ENCODE results near the gene GAPDHS. TPM values are rescaled to one million over a fixed set of nuclear protein-coding genes. Genes with fewer than 3 reads are reported as not detected.

GAPDHS gene
- total RNA-seq (not detected in 2 replicates), polyA plus RNA-seq (not detected in 2 replicates)

DNA sequence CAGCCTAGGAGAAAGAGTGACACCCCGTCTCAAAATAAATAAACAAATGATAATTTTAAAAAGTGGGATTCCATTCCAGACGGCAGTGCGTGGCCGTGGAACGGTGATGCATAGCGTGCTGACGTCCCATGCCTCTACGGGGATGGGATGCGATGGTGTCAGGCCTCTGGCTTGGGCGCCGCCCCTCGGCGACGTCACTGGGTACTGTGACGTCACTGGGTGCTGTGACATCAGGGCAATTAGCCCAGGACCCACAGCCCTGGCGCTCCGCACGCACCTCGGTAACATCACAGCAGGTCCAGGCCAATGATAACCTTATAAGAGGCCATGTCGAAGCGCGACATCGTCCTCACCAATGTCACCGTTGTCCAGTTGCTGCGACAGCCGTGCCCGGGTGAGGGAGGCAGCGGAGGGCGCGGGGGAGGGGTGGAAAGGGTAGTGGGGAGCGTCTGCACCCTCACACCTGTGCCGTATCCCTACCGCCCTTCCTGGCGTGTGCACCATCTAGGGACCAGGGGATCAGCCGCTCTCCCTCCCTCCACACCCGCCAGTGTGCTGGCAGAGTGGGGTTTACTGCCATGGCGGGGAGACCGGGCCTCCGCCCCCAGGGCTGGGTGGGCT lies at the start of gene GAPDHS:
Gene GAPDHS, plus strand, starts transcription at position 256 of the 621 bp plus-strand sequence. Its CDS starts 72 bp downstream, at position 328.
- no peaks in the 10 kb centered on the region for H3K9me3 ChIP-seq (ENCODE audit: low read depth)
- H4K20me1 ChIP-seq (ENCODE audit: insufficient read depth, poor library complexity, severe bottlenecking), result no peaks in the 10 kb centered on the region
- H3K4me1 ChIP-seq (ENCODE audit: insufficient read depth), result no peaks in the 10 kb centered on the region
- no peak within 1 kb of the TSS for H2AFZ ChIP-seq
- no peaks in the 10 kb centered on the region for H3K79me2 ChIP-seq
- no peak for DNase-seq (ENCODE audit: low spot score)
- no peaks in the 10 kb centered on the region for H3K36me3 ChIP-seq (replicated peaks; ENCODE audit: insufficient read depth, low read depth)
- no peak within 1 kb of the TSS for H3K4me2 ChIP-seq
- H3K27ac ChIP-seq, result no peak within 1 kb of the TSS
- no peaks in the 10 kb centered on the region for H3K9me2 ChIP-seq (replicated peaks; ENCODE audit: insufficient read depth)
- H3K27me3 ChIP-seq, result no peaks in the 10 kb centered on the region
- no peak within 1 kb of the TSS for H3K4me3 ChIP-seq
- WGBS (ENCODE audit: low lambda C conversion rate, missing lambda C conversion rate), result 89% methylated on average over 34 of the region's 39 CpGs
- TF ChIP-seq EZH2 (IDR thresholded peaks at IDR 0.05; ENCODE audit: borderline replicate concordance), result no peak
- TF ChIP-seq, protein P1, sequence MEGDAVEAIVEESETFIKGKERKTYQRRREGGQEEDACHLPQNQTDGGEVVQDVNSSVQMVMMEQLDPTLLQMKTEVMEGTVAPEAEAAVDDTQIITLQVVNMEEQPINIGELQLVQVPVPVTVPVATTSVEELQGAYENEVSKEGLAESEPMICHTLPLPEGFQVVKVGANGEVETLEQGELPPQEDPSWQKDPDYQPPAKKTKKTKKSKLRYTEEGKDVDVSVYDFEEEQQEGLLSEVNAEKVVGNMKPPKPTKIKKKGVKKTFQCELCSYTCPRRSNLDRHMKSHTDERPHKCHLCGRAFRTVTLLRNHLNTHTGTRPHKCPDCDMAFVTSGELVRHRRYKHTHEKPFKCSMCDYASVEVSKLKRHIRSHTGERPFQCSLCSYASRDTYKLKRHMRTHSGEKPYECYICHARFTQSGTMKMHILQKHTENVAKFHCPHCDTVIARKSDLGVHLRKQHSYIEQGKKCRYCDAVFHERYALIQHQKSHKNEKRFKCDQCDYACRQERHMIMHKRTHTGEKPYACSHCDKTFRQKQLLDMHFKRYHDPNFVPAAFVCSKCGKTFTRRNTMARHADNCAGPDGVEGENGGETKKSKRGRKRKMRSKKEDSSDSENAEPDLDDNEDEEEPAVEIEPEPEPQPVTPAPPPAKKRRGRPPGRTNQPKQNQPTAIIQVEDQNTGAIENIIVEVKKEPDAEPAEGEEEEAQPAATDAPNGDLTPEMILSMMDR (IDR thresholded peaks at IDR 0.05; ENCODE audit: poor library complexity), result no peak
- no peak for TF ChIP-seq EZH2phosphoT487 (IDR thresholded peaks at IDR 0.05; ENCODE audit: low read depth, severe bottlenecking, unreplicated experiment)

DNA sequence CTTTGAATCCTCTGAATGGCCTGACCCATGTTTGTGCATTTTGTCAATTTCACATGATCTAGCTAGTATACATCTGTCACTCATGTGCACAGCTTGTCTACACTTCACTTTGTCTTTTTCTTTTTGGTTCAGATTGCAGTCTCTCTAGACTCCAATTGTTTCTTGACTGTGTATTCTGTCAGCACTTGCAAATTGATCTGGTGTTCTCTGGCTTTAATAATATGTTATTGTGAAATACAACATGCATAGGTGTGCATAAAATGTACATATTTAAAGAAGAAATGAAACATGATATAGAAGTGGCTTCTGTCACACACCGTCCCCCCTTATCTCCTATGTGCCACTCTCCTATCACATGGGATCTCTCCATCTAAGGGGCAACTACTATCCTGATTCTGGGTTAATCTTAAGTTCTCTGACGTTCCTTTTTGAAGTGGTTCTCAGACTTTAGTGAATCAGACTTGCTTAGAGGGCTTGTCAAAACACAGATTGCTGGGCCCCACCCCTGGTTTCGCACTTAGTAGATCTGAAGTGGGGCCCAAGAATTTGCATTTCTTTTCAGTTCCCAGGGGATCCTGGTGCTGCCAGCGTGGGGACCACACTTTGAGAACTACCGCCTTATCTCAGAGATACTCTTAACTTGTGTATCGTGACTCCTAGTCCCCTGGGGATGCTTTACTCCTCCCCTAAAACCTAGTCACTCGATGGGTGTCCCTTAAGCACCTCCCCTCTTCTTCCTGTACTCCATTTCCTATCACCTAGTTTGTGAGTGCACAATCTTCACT lies 48.8 kb upstream of the GAPDHS start:
- no peaks in the 10 kb centered on the region for H3K9me3 ChIP-seq (ENCODE audit: low read depth)
- no peaks in the 10 kb centered on the region for H4K20me1 ChIP-seq (ENCODE audit: insufficient read depth, poor library complexity, severe bottlenecking)
- H3K9me2 ChIP-seq (replicated peaks; ENCODE audit: insufficient read depth), result no peaks in the 10 kb centered on the region
- DNase-seq (ENCODE audit: low spot score), result no peak
- WGBS (ENCODE audit: low lambda C conversion rate, missing lambda C conversion rate), result 65% methylated on average over 7 of the region's 7 CpGs
- no peak overlapping the region for H3K4me3 ChIP-seq
- no peaks in the 10 kb centered on the region for H3K79me2 ChIP-seq
- no peaks in the 10 kb centered on the region for H3K4me1 ChIP-seq (ENCODE audit: insufficient read depth)
- no peaks in the 10 kb centered on the region for H3K36me3 ChIP-seq (replicated peaks; ENCODE audit: insufficient read depth, low read depth)
- TF ChIP-seq, protein P1 (IDR thresholded peaks at IDR 0.05; ENCODE audit: poor library complexity), result no peak
- no peak for TF ChIP-seq EZH2phosphoT487 (IDR thresholded peaks at IDR 0.05; ENCODE audit: low read depth, severe bottlenecking, unreplicated experiment)
- no peak for TF ChIP-seq EZH2 (IDR thresholded peaks at IDR 0.05; ENCODE audit: borderline replicate concordance)
- H3K27me3 ChIP-seq, result no peaks in the 10 kb centered on the region
- no peak overlapping the region for H3K27ac ChIP-seq
- H3K4me2 ChIP-seq, result no peak overlapping the region
- H2AFZ ChIP-seq, result no peak overlapping the region

DNA sequence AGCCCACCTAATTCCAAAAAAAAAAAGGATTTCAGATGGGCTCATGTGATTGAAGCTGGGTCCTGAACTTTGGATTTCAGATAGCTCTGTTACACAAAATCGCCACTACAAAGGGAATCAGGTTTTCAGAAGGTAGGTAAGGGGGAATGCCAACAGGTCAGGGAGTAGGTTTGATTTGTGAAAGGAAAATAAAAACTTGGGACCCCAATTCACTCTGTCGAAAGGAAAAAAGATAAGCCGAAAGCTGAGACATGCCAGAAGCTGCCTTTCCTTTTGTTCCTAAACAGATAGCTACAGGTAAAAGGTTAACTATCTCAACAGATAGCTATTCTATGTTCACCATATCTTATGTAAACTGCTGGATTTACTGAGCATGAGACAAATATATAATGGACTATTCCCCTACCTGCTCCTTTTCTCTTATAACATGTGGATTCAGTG lies 47.0 kb upstream of the GAPDHS start:
- Histone ChIP-seq H3K36me3 (replicated peaks; ENCODE audit: insufficient read depth, low read depth) (no peaks in the 10 kb centered on the region), H3K27me3 (no peaks in the 10 kb centered on the region), H2AFZ (no peak overlapping the region), H3K27ac (peak overlapping the region; percentile 53), H3K4me1 (ENCODE audit: insufficient read depth) (no peaks in the 10 kb centered on the region), H3K79me2 (no peaks in the 10 kb centered on the region), H3K9me3 (ENCODE audit: low read depth) (no peaks in the 10 kb centered on the region), H3K4me3 (no peak overlapping the region), H4K20me1 (ENCODE audit: insufficient read depth, poor library complexity, severe bottlenecking) (no peaks in the 10 kb centered on the region), H3K4me2 (peak overlapping the region; percentile 45), H3K9me2 (replicated peaks; ENCODE audit: insufficient read depth) (no peaks in the 10 kb centered on the region)
- WGBS (ENCODE audit: low lambda C conversion rate, missing lambda C conversion rate), result 36% methylated on average over 3 of the region's 3 CpGs
- TF ChIP-seq EZH2 (IDR thresholded peaks at IDR 0.05; ENCODE audit: borderline replicate concordance) (no peak), EZH2phosphoT487 (IDR thresholded peaks at IDR 0.05; ENCODE audit: low read depth, severe bottlenecking, unreplicated experiment) (no peak)
- TF ChIP-seq, protein P1 (IDR thresholded peaks at IDR 0.05; ENCODE audit: poor library complexity), result no peak
- no peak for DNase-seq (ENCODE audit: low spot score)

Data from hepatocyte (in vitro differentiated cells).